Measurements from ENCODE around the gene POLA1. TPM values are rescaled to one million over a fixed set of nuclear protein-coding genes. Genes with fewer than 3 reads are reported as not detected.

The POLA1 gene
- total RNA-seq, 4 donors from 2014 or later, result 1.2 to 9.1 (median 5.4) TPM

DNA sequence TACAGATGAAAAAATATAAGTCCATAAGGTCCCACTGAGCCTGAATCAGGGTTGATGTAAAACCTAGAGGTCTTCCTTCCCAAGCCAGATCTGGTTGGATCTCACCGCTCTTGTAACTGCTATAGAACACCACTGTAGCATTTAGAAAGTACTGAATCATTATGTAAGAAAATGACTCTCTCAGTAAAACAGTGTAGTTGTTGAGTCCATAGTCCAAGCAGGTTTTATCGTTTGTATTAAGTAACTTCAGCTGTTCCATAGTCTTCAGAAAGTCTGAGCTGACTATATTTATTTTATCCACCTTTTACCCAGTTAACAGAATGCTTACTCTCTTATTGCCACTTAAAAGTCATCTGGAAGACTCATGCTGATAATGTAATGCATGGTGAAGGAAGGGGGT is 82.2 kb downstream of the POLA1 start:
- no peaks in the 10 kb centered on the region for H3K9me3 ChIP-seq
- H3K36me3 ChIP-seq, result no peaks in the 10 kb centered on the region
- no peaks in the 10 kb centered on the region for H3K4me1 ChIP-seq
- H3K27ac ChIP-seq, result no peak overlapping the region
- no peak for DNase-seq
- no peak overlapping the region for H3K4me3 ChIP-seq
- no peaks in the 10 kb centered on the region for H3K27me3 ChIP-seq
- 60% methylated on average over 2 of the region's 2 CpGs; no CpG with 5 or more reads in 1 of the 2 donors for WGBS, 2 donors (ENCODE audit: low coverage in 1 of 2)
- in situ Hi-C loops (cut with MboI; ENCODE audit: low pct_ligation_motif_present in 1 of 4, low pct_unique_long_range_greater_than_20kb in 1 of 4, low sequenced_read_pairs in 3 of 4) (no loop called here), intact Hi-C loops (cut with DNase I; ENCODE audit: low total_unique reads) (no loop called here)
- TF ChIP-seq EP300 (IDR thresholded peaks at IDR 0.05; ENCODE audit: low read depth) (no peak), POLR2A (IDR thresholded peaks at IDR 0.05) (no peak)
- TF ChIP-seq, protein P1, sequence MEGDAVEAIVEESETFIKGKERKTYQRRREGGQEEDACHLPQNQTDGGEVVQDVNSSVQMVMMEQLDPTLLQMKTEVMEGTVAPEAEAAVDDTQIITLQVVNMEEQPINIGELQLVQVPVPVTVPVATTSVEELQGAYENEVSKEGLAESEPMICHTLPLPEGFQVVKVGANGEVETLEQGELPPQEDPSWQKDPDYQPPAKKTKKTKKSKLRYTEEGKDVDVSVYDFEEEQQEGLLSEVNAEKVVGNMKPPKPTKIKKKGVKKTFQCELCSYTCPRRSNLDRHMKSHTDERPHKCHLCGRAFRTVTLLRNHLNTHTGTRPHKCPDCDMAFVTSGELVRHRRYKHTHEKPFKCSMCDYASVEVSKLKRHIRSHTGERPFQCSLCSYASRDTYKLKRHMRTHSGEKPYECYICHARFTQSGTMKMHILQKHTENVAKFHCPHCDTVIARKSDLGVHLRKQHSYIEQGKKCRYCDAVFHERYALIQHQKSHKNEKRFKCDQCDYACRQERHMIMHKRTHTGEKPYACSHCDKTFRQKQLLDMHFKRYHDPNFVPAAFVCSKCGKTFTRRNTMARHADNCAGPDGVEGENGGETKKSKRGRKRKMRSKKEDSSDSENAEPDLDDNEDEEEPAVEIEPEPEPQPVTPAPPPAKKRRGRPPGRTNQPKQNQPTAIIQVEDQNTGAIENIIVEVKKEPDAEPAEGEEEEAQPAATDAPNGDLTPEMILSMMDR (IDR thresholded peaks at IDR 0.05), result no peak

GRCh38 chrX:24777660-24778059 is 83.9 kb downstream of the POLA1 start:
- Histone ChIP-seq H3K9me3 (no peaks in the 10 kb centered on the region), H3K27me3 (no peaks in the 10 kb centered on the region), H3K4me1 (no peaks in the 10 kb centered on the region), H3K36me3 (no peaks in the 10 kb centered on the region), H3K4me3 (no peak overlapping the region), H3K27ac (no peak overlapping the region)
- WGBS, 2 donors (ENCODE audit: low coverage in 1 of 2), result 65 to 90% methylated on average over 1 of the region's 1 CpG
- no peak for DNase-seq
- intact Hi-C loops (cut with DNase I; ENCODE audit: low total_unique reads) (no loop called here), in situ Hi-C loops (cut with MboI; ENCODE audit: low pct_ligation_motif_present in 1 of 4, low pct_unique_long_range_greater_than_20kb in 1 of 4, low sequenced_read_pairs in 3 of 4) (no loop called here)
- no peak for TF ChIP-seq POLR2AphosphoS5 (IDR thresholded peaks at IDR 0.05)
- TF ChIP-seq, protein P1 (IDR thresholded peaks at IDR 0.05), result no peak
- no peak for TF ChIP-seq POLR2A (IDR thresholded peaks at IDR 0.05)
- no peak for TF ChIP-seq EP300 (IDR thresholded peaks at IDR 0.05; ENCODE audit: low read depth)

DNA sequence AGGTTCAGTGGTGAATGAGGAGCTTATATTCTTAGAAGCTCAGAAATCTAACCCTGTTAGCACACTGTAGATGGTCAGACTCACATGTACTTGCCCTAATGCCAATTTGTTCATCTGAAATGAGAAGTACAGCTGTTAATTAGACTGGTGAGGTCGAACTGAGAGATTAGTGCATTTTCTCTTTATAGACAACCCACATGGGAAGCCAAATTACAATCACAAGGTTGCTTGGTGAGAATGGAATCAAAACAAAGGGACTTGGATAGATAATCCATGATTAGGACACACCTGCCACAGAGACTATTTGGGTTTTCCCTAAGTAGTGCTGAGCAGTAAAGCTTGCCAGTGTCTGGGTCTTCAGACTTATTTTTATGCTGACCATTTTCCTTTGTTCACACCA is 88.3 kb downstream of the POLA1 start:
- H3K36me3 ChIP-seq, result no peaks in the 10 kb centered on the region
- H3K27ac ChIP-seq, result no peak overlapping the region
- no peak overlapping the region for H3K4me3 ChIP-seq
- WGBS, 2 donors (ENCODE audit: low coverage in 1 of 2), result 44 to 67% methylated on average over 1 of the region's 1 CpG
- H3K4me1 ChIP-seq, result no peaks in the 10 kb centered on the region
- intact Hi-C loops (cut with DNase I; ENCODE audit: low total_unique reads), result no loop called here
- no peak for DNase-seq
- no peaks in the 10 kb centered on the region for H3K9me3 ChIP-seq
- no peaks in the 10 kb centered on the region for H3K27me3 ChIP-seq
- no peak for TF ChIP-seq POLR2AphosphoS5 (IDR thresholded peaks at IDR 0.05)
- no peak for TF ChIP-seq EP300 (IDR thresholded peaks at IDR 0.05; ENCODE audit: low read depth)
- no peak for TF ChIP-seq POLR2A (IDR thresholded peaks at IDR 0.05)
- TF ChIP-seq, protein P1 (IDR thresholded peaks at IDR 0.05), result no peak
- in situ Hi-C loops (cut with MboI; ENCODE audit: low pct_ligation_motif_present in 1 of 4, low pct_unique_long_range_greater_than_20kb in 1 of 4, low sequenced_read_pairs in 3 of 4), result no loop called here

DNA sequence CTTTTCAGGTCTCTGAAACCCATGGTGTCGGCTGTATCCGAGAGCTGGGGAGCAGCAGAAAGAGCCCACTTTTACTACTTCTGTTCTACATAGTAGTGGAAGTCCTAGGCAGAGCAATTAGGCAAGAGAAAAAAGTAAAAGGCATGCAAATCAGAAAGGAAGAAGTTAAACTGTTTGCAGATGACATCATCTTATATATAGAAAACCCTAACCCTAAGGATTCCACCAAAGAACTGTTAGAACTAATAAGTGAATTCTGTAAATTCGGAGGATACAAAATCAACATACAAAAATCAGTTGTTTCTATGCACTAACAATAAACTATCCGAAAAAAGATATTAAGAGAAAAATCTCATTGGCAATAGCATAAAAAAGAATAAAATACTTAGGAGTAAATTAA is 95.3 kb downstream of the POLA1 start:
- H3K4me3 ChIP-seq, result no peak overlapping the region
- no peaks in the 10 kb centered on the region for H3K9me3 ChIP-seq
- no peak overlapping the region for H3K27ac ChIP-seq
- no peaks in the 10 kb centered on the region for H3K27me3 ChIP-seq
- no peak for DNase-seq
- in situ Hi-C loops (cut with MboI; ENCODE audit: low pct_ligation_motif_present in 1 of 4, low pct_unique_long_range_greater_than_20kb in 1 of 4, low sequenced_read_pairs in 3 of 4), result no loop called here
- no peaks in the 10 kb centered on the region for H3K4me1 ChIP-seq
- 94 to 100% methylated on average over 2 to 4 of the region's 4 CpGs for WGBS, 2 donors (ENCODE audit: low coverage in 1 of 2)
- intact Hi-C loops (cut with DNase I; ENCODE audit: low total_unique reads), result no loop called here
- TF ChIP-seq EP300 (IDR thresholded peaks at IDR 0.05; ENCODE audit: low read depth) (no peak), POLR2A (IDR thresholded peaks at IDR 0.05) (no peak), POLR2AphosphoS5 (IDR thresholded peaks at IDR 0.05) (no peak)
- TF ChIP-seq, protein P1 (IDR thresholded peaks at IDR 0.05), result no peak
- H3K36me3 ChIP-seq, result no peaks in the 10 kb centered on the region

Data from transverse colon (tissue), 4 donors.